ENCODE measurements around the gene ADAM8. TPM values are rescaled to one million over a fixed set of nuclear protein-coding genes. Genes with fewer than 3 reads are reported as not detected.

Gene ADAM8
- total RNA-seq, result 5.0 and 22.2 TPM in 2 replicates

GRCh38 chr10:133276435-133277201 lies at the start of gene ADAM8:
Gene ADAM8 (minus strand): TSS chr10:133276868. CDS start chr10:133276817, 51 bp downstream.

GRCh38 chr10:133308421-133309099 lies 31.9 kb upstream of the ADAM8 start, which contains the start of the genes TUBGCP2 and ZNF511:
Gene TUBGCP2 (minus strand): TSS chr10:133308872. CDS start chr10:133302941, 5,931 bp downstream.
Gene ZNF511 (plus strand): TSS chr10:133308914. CDS start chr10:133308944, 30 bp downstream.

GRCh38 chr10:133237588-133238465 lies 38.8 kb downstream of the ADAM8 start, which contains the start of gene VENTX:
Gene VENTX (plus strand): TSS chr10:133237855. CDS start chr10:133237915, 60 bp downstream.

GRCh38 chr10:133230044-133230361 lies 46.7 kb downstream of the ADAM8 start, which contains the start of gene UTF1:
Gene UTF1 (plus strand): TSS chr10:133230217. CDS start chr10:133230289, 72 bp downstream.

Other genes starting within 250 kb of the ADAM8 start
- gene ADGRA1, start 188.9 kb downstream of the ADAM8 start, total RNA-seq, result not detected in 2 replicates
- gene KNDC1, start 116.6 kb downstream of the ADAM8 start, total RNA-seq, result 0.58 and 2.7 TPM in 2 replicates
- not detected in 2 replicates for gene UTF1, start 46.7 kb downstream of the ADAM8 start, total RNA-seq
- not detected in 2 replicates for gene VENTX, start 39.0 kb downstream of the ADAM8 start, total RNA-seq
- gene TUBGCP2, start 32.0 kb upstream of the ADAM8 start, total RNA-seq, result 60.3 and 67.0 TPM in 2 replicates
- gene ZNF511, start 32.0 kb upstream of the ADAM8 start, total RNA-seq, result 30.6 and 37.9 TPM in 2 replicates
- not detected in 2 replicates for gene CALY, start 60.0 kb upstream of the ADAM8 start, total RNA-seq
- not detected in 2 replicates for gene PRAP1, start 70.5 kb upstream of the ADAM8 start, total RNA-seq
- gene FUOM, start 81.2 kb upstream of the ADAM8 start, total RNA-seq, result 41.2 and 50.0 TPM in 2 replicates
- 149 and 150 TPM in 2 replicates for gene ECHS1, start 96.5 kb upstream of the ADAM8 start, total RNA-seq
- gene PAOX, start 102.4 kb upstream of the ADAM8 start, total RNA-seq, result 8.6 and 12.9 TPM in 2 replicates
- gene MTG1, start 117.3 kb upstream of the ADAM8 start, total RNA-seq, result 23.2 and 30.0 TPM in 2 replicates
- gene SPRN, start 147.8 kb upstream of the ADAM8 start, total RNA-seq, result 0.89 and 2.0 TPM in 2 replicates
- gene SCART1, start 177.1 kb upstream of the ADAM8 start, total RNA-seq, result under 0.01 and 0.18 TPM in 2 replicates